ENCODE data around the gene SPCS2.

The SPCS2 gene

DNA sequence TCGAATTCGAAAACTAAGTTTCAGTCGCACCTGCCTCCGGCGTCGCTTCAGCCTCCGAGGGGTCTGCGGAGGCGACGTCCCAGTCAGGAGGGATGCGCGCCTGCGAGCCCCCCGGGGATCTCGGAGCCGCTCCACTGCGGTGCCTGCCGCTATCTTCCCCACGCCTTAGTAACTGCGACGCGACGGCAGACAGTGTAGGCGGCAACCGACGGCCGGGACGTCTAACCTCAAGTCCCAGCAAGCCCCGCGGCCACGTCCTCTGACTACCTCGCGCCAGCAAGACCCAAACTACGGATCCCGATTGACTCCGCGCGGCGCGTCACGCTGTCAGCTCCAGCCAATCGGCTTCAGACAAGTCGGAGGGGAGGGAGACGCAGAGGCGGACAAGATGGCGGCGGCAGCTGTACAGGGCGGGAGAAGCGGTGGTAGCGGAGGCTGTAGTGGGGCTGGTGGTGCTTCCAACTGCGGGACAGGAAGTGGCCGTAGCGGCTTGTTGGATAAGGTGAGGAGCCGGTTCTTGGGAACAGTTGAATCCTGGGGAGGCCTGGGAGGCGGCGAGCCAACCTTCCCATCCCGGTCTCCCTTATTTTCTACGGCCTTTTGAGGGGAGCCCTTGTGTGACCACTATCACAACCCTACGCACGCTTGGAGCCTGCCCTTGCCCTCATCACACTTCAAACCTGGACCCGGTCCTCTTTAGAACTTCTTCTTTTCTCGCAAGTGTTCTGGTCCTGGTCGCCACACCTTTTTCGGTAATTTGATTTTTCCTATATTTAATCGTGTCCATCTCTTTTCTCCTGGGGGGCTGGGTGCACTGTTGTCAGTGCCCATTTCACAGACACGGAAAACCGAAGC, at the start of gene SPCS2, which contains the start of gene XRRA1:
Gene SPCS2, plus strand, starts transcription at position 369 of the 855 bp plus-strand sequence. Its CDS starts 20 bp downstream, at position 389.
Gene XRRA1, minus strand, starts transcription at position 194 of the 855 bp plus-strand sequence. CDS start 8,213 bp downstream, outside the sequence.
- DNase-seq, result peak; percentile 99

DNA sequence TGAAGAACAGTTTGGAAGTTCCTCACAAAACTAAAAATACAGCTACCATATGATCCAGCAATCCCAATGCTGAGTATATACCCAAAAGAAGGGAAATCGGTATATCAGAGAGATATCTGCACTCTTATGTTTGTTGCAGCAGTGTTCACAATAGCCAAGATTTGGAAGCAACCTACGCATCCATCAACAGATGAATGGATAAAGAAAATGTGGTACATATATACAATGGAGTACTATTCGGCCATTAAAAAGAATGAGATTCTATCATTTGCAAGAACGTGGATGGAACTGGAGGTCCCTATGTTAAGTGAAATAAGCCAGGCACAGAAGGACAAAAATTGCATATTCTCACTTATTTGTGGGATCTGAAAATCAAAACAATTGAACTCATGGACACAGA, 46.7 kb upstream of the SPCS2 start:
- DNase-seq, result no peak

GRCh38 chr11:74905326-74905725, 43.7 kb upstream of the SPCS2 start:
- DNase-seq, result no peak

DNA sequence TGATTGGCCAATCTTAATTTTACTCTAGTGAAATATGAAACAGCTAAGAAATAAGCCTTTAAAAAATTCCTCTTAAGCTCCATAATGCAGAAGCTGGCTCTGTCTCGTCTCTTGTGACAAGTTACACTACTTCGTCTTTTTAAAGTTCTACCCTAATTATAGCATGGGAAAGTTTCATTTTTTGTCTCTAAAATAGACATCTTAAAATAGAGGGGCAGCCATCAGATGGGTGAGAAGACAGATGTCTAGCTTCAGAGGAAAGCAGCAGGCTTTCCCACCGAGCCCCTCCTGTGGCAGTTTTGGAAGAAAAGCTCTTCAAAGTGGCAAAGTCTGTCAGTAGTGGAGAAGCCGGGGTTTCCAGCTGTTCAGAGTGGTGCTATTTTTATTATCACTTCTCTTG, 39.7 kb upstream of the SPCS2 start:
- no peak for DNase-seq

DNA sequence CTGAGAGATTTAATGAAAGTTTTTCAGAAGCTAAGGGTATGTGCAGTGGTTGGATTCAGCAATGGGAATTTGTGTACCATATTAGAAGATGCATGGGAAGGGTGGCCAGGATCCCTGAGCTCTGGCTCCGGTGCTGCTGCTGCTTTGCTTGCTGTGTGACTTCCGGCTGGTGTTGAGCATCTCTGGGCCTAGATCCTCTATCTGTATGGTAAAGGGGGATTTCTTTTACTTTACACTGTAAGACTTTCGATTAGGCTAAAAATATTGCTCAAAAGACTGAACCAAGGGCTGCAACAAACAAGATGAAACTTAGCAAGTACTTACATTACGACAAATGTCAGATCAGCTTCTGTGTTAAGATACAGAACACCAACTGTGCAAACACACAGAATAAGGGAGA, 39.3 kb upstream of the SPCS2 start:
- no peak for DNase-seq

DNA sequence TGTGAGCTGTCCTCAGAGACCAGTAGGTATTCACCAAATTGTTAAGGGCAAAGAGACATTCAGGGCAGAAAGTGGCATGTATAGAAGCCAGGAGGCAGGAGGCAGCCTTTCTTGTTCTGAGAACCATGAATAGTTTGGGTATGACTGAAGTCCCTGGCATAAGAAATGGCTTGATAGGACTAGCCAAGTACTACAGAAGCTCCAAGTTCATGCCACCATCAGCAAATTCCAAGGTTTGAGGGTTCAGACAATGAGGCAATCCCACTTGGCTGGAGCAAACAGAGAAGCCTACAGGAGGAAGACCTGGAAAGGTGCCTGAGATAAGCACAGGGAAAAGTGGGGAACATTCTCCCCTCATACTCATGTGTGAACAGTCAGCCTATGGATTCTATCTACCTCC, 25.9 kb upstream of the SPCS2 start:
- DNase-seq, result no peak

DNA sequence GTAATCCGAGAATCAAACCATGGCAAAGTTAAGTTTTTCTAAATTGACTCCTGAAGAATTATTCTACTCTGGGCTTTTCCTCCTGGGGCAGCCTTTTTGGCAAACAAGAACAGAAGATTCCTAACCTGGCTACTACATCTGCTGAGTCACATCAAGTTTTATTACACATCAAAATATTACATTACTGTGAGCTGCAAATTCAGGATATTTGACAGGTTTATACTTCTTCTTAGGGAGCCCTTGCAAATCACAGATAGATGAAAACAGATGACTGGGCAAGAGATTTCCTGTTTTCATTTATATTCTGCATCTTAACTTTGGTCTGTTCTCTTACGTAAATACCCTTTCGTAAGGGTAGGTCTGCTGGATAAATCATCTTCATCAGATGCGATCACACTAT, 23.8 kb upstream of the SPCS2 start:
- no peak for DNase-seq

DNA sequence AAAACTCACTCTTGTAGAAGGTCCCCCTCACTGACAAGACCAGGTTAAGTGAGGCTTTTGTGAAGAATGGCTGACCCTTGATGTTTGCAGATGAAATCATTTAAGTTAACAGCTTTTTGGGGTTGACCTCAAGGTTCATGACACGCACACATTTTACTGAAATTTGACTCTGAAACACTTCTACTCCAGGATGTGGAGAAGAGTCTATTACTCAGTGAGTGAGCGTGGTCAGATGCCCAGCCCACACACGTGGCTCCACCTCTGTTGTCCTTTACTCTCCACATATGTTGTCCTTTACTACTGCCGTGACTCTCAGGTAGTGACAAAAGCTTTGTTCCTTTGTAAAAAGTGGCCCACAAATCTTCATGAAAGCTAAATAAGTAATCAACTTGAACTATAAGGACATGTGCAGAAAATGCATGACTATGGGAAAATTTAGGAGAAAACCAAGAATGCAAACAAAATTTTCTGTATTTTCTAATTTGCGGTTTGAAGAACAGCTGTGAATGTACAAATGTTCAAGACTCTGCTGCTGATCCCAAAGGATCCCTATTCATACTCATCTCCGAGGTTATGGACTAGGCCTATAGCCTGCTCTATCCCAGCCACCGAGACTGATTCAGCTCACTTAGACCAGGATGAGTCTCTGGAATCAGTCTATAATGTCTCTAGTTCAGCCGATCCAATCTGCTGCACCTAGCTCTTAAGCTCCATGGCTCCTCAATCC, 22.6 kb upstream of the SPCS2 start:
- DNase-seq, result no peak

- no peak for DNase-seq
Observed at GRCh38 chr11:74927496-74927895, 21.6 kb upstream of the SPCS2 start.

DNA sequence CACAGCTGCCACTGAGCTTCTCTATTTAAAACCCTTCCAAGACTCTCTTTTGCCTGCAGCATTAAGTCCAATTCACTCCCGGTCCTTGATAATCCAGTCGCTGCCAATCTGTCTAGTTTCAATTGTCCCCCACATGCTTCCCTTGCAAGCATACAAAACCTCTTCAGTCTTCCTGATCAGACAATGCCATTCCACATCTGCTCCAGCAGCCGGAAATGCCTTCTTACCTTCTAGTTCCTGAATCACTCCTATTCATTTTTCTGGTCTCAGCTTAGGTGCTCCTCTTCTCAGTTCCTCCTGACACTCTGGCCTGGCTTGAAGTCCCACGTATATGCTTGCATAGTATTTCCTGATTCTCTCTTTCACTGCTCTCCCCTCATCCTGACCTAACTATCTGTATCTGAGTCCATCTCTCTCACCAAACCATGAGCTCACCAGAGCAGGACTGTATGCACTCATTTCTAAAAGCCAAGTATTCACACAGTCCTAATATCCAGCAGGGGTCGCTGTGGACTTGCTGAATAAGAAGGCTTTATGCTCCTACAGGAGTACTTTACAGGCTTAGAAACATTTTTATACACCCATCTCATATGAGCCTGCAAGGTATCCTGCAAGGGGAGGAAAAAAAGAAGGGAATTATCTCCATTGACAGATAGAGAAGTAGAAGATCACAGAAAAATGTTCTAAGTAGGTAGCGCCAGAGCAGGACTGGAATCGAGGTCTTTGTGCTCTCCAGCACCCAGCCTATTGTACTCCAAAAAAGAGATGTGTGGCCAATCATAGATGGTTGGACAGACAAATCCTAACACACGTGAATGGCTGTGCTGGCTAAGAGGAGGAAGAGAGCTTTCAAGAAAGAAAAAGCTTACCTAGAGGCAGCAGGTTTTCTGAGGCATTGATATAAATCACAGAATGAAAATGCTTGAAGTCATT, 19.4 kb upstream of the SPCS2 start:
- peak; percentile 97 for DNase-seq

DNA sequence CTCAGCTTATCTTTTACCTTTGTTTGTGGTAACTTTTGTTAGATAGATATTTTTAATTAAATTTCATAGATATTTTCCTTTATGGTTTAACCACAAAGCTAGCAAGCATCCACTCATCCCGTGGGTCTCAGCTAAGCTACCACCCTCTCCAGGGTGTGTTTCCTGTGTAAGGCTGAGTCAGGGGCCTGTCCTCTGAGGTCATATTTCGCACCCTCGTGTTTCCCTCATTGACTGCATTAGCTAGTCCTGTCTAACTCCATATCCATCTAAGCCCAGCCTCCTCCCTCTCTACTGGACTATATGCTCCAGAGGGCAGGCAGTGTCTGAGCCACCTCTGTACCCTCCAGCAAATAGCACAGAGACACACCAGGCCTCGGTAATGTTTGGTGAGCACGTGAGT, 16.9 kb upstream of the SPCS2 start:
- no peak for DNase-seq

DNA sequence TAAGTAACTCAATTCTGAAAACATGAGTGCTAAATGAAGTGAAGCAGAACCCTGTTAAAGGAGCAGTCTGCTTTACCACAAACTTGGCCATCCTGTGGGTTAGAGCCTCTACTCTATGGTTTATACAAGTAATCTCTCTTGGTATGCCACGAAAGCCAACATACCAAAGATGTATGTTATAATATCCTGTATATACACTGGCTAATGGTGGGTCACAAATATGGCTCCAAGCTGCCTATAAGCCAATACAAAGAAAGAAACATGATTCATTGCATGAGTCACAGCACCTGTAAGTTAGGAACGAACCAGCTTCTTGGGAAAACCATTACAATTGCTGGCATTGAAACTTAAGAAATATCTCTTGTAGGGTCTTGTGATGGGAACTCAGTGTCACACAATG, 16.3 kb upstream of the SPCS2 start:
- no peak for DNase-seq

GRCh38 chr11:74933765-74934164, 15.3 kb upstream of the SPCS2 start:
- DNase-seq, result no peak

- DNase-seq, result no peak
Observed at GRCh38 chr11:74935285-74935684, 13.8 kb upstream of the SPCS2 start.

DNA sequence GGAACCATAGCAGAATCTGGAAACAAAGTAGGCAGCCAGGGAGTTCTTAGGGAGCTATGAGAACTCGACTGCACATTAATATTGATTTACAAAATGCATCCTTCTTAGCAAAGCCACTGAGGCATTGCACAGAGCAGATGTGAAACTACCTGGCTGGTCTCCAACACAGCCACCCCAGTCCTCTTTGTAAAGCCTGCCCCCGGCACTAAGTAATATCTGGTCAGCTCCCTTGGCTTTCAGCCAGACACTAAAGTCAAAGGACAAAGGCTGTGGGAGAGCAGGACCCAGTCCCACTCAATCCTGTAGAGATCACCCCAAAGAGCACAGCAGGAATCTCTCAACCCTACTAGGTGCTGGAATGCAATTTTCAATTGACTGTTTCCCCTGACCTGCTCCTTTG, 13.0 kb upstream of the SPCS2 start:
- DNase-seq, result no peak

DNA sequence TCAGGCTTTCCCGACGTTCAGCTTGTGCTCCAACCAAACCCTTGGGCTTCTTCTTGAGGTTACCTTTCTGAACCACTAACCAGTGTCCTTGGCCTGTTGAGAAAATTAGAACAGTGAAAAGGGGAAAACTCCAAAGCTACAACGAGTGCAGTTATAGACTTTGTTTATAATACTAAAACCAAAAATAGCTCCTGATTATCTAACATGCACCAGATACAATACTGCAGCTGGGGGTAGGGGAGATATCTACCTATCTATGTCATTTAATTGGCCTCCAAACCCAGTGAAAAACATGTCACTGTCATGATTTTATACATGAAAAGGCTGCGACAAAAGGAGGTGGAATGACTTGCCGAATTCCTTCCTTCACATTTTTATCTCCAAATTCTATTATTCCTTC, 12.1 kb upstream of the SPCS2 start:
- DNase-seq, result no peak

DNA sequence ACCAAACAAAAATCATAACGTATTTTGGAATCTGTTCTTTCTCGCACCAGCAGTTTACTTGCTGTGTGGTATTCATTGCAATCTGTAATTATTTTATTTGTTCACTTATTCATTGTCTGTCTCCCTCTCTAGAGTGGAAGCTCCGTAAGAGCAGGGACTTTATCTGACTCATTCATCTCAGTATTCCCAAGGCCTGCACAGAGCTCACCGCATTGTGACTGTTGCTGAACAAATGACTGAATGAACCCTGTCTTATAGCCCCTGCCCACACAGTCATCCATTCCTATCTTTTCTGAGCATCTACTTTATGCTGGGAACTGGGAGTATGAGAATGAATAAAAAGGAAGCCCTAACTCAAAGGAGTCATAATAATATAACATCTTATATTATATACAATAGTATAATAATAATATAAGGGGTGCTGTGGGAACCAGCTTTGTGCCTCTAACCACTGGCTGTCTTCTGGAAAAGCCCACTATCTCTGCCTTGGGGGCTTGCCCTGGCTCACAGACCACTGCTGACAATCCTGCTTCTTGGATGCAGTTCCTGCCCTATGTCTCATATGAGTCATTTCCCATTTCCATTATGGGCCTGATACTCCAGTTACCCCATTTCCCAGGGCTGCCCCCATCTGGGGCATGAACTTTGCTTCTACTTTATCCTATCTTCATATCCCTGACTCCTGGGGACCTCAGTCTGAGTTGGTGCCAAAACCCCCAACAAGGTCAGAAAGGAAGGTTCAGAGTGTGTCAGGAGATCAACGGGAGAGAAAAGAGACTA, 11.2 kb upstream of the SPCS2 start:
- DNase-seq, result no peak

DNA sequence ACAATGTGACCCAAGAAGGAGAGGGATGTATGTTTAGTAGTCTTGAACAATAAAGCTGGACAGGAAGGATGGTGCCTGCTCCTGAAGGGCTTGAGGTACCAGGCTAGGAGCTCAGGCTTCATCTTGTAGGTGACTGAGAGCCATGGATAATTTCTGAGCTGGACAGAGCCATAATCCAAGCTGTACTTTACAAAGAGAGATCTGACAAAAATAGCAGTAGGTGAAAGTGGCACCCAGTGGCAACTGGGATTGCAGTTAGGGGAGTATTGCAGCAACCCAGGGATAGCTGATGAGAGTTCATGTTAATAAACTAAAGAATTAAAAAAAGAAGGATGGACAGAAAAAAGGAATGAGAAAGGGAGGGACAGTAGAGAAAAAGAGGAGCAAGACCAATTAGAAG, 7.6 kb upstream of the SPCS2 start:
- no peak for DNase-seq

- DNase-seq, result no peak
Observed at GRCh38 chr11:74942073-74942759, 6.8 kb upstream of the SPCS2 start.

- peak; percentile 44 for DNase-seq
Observed at GRCh38 chr11:74948546-74948897, 544 bp upstream of the SPCS2 start.

GRCh38 chr11:74949753-74950137, 679 bp downstream of the SPCS2 start:
- peak; percentile 23 for DNase-seq
